GM23338 (cell line): ENCODE data around the gene RUVBL1.

ENCODE experiments used
- CREB1 ChIP-seq: fragments of 250-450 bp; sonication (Bioruptor Pico); IDR thresholded peaks from 2 replicates; pipeline ENCODE4 v1.5.0; 2020; ENCODE audit warnings: low read depth, mild to moderate bottlenecking, moderate library complexity
- JUNB ChIP-seq: IDR thresholded peaks from one replicate; pipeline ENCODE4 v1.6.1; 2016; ENCODE audit warnings: antibody characterized with exemption; ENCODE audit not compliant: unreplicated experiment
- TF ChIP-seq, protein P1 (sequence below), 2 experiments: fragments of 200-600 bp in 1 of 2; sonication (generic) in 1 of 2; conservative IDR thresholded peaks; 2 replicates each; pipeline versions ENCODE4 v1.5.1 to v1.6.1; 2016 to 2017; ENCODE audit warnings: antibody characterized with exemption in 2 of 2, low read depth in 2 of 2, mild to moderate bottlenecking in 2 of 2, moderate library complexity in 1 of 2

DNA sequence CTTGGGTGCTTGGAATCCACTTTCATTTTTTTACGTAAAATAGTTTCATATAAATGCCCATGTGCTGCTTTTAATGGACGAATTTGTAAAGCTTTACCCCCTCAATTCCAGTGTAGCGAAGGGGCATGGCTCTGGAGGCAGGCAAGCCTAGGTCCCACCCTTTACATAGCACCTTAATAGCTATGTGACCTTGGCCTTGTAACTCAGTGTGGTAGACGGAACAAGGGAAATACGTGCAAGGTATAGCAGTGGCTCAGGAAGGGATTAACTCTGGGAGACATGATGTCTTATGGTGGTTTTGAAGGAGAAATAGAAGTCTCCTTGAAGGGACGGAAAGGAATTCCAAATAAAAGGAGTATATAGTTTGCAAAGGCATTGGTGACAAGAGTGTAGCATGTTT is 70.0 kb downstream of the RUVBL1 start:
- TF ChIP-seq, protein P1, sequence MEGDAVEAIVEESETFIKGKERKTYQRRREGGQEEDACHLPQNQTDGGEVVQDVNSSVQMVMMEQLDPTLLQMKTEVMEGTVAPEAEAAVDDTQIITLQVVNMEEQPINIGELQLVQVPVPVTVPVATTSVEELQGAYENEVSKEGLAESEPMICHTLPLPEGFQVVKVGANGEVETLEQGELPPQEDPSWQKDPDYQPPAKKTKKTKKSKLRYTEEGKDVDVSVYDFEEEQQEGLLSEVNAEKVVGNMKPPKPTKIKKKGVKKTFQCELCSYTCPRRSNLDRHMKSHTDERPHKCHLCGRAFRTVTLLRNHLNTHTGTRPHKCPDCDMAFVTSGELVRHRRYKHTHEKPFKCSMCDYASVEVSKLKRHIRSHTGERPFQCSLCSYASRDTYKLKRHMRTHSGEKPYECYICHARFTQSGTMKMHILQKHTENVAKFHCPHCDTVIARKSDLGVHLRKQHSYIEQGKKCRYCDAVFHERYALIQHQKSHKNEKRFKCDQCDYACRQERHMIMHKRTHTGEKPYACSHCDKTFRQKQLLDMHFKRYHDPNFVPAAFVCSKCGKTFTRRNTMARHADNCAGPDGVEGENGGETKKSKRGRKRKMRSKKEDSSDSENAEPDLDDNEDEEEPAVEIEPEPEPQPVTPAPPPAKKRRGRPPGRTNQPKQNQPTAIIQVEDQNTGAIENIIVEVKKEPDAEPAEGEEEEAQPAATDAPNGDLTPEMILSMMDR (conservative IDR thresholded peaks at IDR 0.05; ENCODE audit: low read depth in 2 of 2), result no peak
- no peak for TF ChIP-seq JUNB
- no peak for TF ChIP-seq CREB1
